Left lung (tissue), 10 donors: ENCODE data around the gene DPH7. TPM values are rescaled to one million over a fixed set of nuclear protein-coding genes. Genes with fewer than 3 reads are reported as not detected.
A peak's percentile ranks its signal among the peaks of the same experiment; 100 is the strongest.

Experiments used
- ATAC-seq: fragments of 200-7000 bp; cut with Tn5 transposase; one replicate; pipeline ENCODE4 v1.9.1; 2020; ENCODE audit warnings: moderate library complexity
- DNase-seq, 4 donors: peaks; one replicate each; pipeline ENCODE4 v3.0.0-alpha.2; 2013 to 2020
- H3K27ac ChIP-seq, 2 donors: fragments of 200-600 bp; sonication (generic) in 1 of 2; one replicate each; pipeline versions ENCODE4 v1.5.0 to v1.8.0; 2020 to 2021
- H3K27me3 ChIP-seq, 2 donors: fragments of 200-600 bp; sonication (generic) in 1 of 2; one replicate each; pipeline versions ENCODE4 v1.5.0 to v1.8.0; 2020 to 2021
- H3K36me3 ChIP-seq, 2 donors: fragments of 200-600 bp; sonication (generic) in 1 of 2; one replicate each; pipeline versions ENCODE4 v1.5.0 to v1.8.0; 2020 to 2021
- H3K4me1 ChIP-seq, 2 donors: fragments of 200-600 bp; one replicate each; pipeline ENCODE4 v1.8.0; 2021
- H3K4me3 ChIP-seq, 2 donors: fragments of 200-600 bp; sonication (generic) in 1 of 2; one replicate each; pipeline versions ENCODE4 v1.5.0 to v1.8.0; 2020 to 2021; ENCODE audit warnings: mild to moderate bottlenecking in 1 of 2
- H3K9me3 ChIP-seq, 2 donors: fragments of 200-600 bp; sonication (generic) in 1 of 2; one replicate each; pipeline versions ENCODE4 v1.5.0 to v1.8.0; 2020 to 2021
- intact Hi-C, 2 donors: fragments of 100-400 bp; cut with DNase I; formaldehyde crosslinking; loops; one replicate each; pipeline versions ENCODE4 v1.11.2 to v1.14.2; 2022
- polyA plus RNA-seq, 6 donors: library from polyadenylated mRNA; unstranded; fragments of 120-200 nt; gene quantifications; one replicate each; pipeline ENCODE4 v1.2.1, GENCODE V29; 2013; ENCODE audit not compliant: insufficient read length in 6 of 6
- total RNA-seq, 2 donors: library from RNA; stranded (reverse); fragmentation: NEBNext Ultra II Directional; extraction: Animal tissue kit (Norgen Biotek cat#: 25700); gene quantifications; one replicate each; pipeline ENCODE4 v1.2.1, GENCODE V29; 2021
- TF ChIP-seq, protein P1 (sequence below), 2 donors: fragments of 200-600 bp; sonication (generic) in 1 of 2; IDR thresholded peaks; one replicate each; pipeline versions ENCODE4 v1.5.0 to v1.8.0; 2021; ENCODE audit warnings: antibody characterized with exemption in 2 of 2
- donor health status: DM: no; HTN: yes; CAD: no.
- donor health status: DM: no; HTN: no; CAD: no.

DPH7 gene
- total and polyA plus RNA-seq, 8 donors: 25.6 to 69.2 (median 51.7) TPM

DNA sequence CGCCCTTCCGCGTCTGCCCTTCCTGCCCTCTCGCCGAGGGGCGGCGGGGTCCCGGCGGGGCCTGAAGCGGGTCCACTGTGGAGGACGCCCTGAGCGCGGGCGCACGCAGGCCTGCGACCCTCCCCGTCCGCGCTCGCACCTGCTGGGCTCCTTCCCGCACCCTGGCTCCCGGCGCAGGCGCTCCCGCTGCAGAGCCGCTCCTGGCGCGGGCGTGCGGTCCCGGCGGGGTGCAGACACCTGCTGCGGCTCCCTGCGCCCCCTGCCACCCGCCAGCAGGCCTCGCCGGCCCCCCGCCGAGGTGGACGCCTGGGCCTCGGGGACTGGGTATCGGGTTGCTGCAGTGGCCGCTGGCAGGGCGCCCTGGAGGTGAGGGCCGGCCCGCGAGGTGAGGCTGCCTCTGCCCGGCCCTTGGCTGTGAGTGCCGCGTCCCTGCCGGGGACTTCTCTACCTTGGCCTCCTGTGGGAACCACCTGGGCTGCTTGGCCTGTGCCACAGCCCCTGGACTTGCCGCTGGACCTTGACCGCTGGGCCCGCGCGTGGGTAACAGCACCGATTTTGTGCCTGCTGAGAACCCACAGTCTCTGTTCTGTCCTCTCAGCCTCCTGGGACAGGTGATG lies 27.4 kb upstream of the DPH7 start:
- H3K4me1 ChIP-seq: peaks cover 16 to 57% of the 10 kb centered on the region in 2 donors
- ATAC-seq: peak; percentile 9
- H3K36me3 ChIP-seq: no peaks in the 10 kb centered on the region
- H3K4me3 ChIP-seq: peak overlapping the region; percentile 68 to 84
- peak overlapping the region; percentile 81 to 90 for H3K27ac ChIP-seq
- peak in 2 of 4 donors; percentile 52 to 90 for DNase-seq
- no peaks in the 10 kb centered on the region for H3K27me3 ChIP-seq
- TF ChIP-seq, protein P1, sequence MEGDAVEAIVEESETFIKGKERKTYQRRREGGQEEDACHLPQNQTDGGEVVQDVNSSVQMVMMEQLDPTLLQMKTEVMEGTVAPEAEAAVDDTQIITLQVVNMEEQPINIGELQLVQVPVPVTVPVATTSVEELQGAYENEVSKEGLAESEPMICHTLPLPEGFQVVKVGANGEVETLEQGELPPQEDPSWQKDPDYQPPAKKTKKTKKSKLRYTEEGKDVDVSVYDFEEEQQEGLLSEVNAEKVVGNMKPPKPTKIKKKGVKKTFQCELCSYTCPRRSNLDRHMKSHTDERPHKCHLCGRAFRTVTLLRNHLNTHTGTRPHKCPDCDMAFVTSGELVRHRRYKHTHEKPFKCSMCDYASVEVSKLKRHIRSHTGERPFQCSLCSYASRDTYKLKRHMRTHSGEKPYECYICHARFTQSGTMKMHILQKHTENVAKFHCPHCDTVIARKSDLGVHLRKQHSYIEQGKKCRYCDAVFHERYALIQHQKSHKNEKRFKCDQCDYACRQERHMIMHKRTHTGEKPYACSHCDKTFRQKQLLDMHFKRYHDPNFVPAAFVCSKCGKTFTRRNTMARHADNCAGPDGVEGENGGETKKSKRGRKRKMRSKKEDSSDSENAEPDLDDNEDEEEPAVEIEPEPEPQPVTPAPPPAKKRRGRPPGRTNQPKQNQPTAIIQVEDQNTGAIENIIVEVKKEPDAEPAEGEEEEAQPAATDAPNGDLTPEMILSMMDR (IDR thresholded peaks at IDR 0.05): no peak
- intact Hi-C loops: no loop called here
- H3K9me3 ChIP-seq: no peaks in the 10 kb centered on the region

DNA sequence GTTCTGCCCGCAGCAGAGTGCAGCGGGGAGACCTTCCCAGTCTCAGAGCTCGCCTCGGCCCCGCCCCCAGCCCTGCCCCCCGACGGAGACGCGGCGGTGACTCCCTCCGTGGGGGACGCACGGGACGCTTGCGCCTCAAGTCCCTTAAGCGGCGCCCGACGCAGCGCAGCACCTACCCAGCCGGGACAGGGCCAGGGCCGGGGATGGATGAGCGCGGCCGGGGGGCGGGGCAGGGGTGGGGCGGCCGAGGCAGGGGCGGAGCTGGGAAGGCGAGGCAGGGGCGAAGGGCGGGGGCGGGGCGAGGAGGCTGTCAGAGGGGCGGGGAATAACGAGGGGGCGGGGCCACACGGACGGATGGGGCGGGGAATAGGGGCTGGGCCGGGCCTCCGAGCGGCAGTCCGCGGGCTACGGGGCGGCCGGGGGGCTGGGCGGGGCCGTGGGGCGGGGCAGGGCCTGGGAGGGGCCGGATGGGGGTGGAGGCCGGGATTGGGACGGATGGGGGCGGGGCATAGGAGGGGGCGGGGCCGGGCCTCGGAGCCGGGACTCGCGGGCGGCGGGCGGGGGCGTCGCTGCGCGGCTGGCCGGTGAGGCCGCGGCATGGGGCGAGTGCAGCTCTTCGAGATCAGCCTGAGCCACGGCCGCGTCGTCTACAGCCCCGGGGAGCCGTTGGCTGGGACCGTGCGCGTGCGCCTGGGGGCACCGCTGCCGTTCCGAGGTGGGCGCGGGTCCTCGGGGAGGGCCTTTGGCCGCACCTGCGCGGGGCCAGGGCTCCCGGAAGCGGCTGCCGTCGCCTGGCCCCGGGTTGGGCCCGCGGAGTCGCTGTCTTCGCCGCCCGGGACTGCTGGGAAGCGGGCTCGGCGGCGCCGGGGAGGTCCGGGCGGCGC lies 26.6 kb upstream of the DPH7 start, which contains the start of gene ARRDC1:
Gene ARRDC1, plus strand, starts transcription at position 566 of the 884 bp plus-strand sequence. Its CDS starts 32 bp downstream, at position 598.
- peak; percentile 73 to 99 (median 96) for DNase-seq
- intact Hi-C loops: no loop called here
- Histone ChIP-seq H3K36me3 (no peaks in the 10 kb centered on the region), H3K27ac (peak within 1 kb of the TSS; percentile 81 to 90), H3K4me3 (peak within 1 kb of the TSS; percentile 68 to 84), H3K27me3 (no peaks in the 10 kb centered on the region), H3K4me1 (peaks cover 15 to 51% of the 10 kb centered on the region in 2 donors), H3K9me3 (no peaks in the 10 kb centered on the region)
- TF ChIP-seq, protein P1 (IDR thresholded peaks at IDR 0.05): no peak
- peak; percentile 85 for ATAC-seq

DNA sequence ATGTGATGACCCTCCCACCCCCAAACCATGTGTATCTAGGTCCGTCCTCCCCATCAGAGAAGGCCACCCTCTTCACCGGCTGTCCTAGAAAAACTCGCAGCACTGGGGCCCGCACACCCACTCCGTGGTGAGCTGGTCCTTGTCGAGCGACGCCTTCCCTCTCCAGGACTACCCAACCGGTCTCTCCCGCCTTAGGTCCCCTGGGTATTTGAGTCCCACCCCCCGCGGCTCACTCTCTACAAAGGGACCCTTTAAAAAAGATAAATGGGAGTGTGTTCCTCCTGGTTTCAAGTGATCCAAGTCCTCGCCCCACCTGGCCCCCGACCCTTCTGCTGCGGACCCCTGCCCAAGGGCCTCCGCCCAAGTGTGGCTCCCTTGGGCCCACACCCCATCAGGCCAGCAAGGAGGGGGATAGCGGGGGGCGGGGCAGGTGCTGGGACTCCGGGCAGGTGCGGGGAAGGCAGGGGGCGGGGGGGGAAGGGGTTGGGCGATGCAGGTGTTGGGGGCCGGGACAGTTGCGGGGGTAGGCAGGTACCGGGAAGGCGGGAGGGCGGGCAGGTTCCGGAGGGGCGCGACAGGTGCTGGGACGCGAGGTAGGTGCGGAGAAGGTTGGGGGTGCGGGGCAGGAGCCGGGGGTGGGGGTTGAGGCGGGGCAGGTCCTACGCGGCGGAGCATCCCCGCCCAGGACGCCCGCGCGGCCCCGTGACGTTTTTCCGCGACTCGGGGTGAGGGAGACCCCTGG lies 25.8 kb upstream of the DPH7 start:
- Histone ChIP-seq H3K4me1 (peaks cover 15 to 45% of the 10 kb centered on the region in 2 donors), H3K4me3 (peak overlapping the region; percentile 43 to 64), H3K27me3 (no peaks in the 10 kb centered on the region), H3K27ac (peak overlapping the region; percentile 26 to 67), H3K9me3 (no peaks in the 10 kb centered on the region), H3K36me3 (no peaks in the 10 kb centered on the region)
- no peak for ATAC-seq
- DNase-seq: no peak
- intact Hi-C loops: no loop called here
- TF ChIP-seq, protein P1 (IDR thresholded peaks at IDR 0.05): no peak

DNA sequence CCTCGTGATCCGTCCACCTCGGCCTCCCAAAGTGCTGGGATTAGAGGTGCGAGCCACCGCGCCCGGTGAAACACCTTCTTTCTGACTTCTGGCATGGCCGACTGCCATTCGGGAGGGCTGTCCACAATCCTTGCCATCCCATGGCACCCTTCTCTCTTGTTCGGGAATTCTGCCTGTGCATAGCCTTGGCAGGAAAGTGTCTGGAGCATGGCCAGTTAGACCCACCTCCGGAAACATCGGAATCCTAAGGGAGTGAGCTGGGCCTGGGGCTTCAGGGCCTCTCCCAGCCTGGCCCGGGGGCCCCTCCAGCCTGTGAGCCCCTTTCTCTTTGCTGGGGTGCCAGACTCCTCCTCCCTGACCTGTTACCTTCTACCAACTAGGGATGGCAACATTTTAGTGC lies 25.2 kb upstream of the DPH7 start:
- ATAC-seq: no peak
- Histone ChIP-seq H3K36me3 (no peaks in the 10 kb centered on the region), H3K27me3 (no peaks in the 10 kb centered on the region), H3K9me3 (no peaks in the 10 kb centered on the region), H3K27ac (no peak overlapping the region), H3K4me3 (no peak overlapping the region), H3K4me1 (peaks cover 15 to 38% of the 10 kb centered on the region in 2 donors)
- intact Hi-C loops: no loop called here
- TF ChIP-seq, protein P1 (IDR thresholded peaks at IDR 0.05): no peak
- no peak for DNase-seq
